Activated T-cell treated with anti-CD3 and anti-CD28 coated beads, Interleukin-2, amount 50 U/mL, for 1 hour (primary cell): ENCODE results near the gene LINGO1.

Source experiments
- DNase-seq: peaks from one replicate; pipeline ENCODE4 v3.0.0-alpha.2; 2020

Gene LINGO1, protein sequence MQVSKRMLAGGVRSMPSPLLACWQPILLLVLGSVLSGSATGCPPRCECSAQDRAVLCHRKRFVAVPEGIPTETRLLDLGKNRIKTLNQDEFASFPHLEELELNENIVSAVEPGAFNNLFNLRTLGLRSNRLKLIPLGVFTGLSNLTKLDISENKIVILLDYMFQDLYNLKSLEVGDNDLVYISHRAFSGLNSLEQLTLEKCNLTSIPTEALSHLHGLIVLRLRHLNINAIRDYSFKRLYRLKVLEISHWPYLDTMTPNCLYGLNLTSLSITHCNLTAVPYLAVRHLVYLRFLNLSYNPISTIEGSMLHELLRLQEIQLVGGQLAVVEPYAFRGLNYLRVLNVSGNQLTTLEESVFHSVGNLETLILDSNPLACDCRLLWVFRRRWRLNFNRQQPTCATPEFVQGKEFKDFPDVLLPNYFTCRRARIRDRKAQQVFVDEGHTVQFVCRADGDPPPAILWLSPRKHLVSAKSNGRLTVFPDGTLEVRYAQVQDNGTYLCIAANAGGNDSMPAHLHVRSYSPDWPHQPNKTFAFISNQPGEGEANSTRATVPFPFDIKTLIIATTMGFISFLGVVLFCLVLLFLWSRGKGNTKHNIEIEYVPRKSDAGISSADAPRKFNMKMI

DNA sequence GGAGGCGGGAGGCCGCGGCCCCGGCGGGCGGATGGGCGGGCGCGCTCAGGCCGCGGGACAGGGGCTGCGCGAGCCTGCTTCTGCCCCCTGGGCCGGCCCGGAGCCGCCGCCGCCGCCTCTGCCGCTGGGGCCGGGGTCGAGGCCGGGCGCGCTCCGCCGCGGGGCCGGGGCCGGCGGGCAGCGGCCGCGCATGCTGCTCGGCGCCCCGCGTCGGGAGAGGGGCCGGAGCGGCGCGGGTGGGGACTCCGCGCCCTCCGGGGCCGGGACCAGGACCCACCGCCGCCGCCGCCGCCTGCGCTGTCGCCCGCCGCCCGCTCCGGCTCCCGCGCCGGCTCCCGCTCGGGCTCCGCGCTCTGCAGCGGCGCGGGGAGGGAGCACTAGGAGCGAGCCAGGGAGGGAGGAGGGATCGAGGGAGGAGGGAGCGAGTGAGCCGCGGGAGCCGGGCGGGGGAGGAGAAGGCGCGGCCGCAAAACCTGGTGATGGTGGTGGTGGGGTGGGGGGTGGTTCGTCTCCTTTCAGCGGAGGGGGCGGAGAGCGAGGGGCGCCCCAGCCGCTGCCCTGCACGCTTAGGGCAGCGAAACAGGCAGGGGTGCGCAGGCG is at the start of gene LINGO1:
TSS of gene LINGO1 (minus strand) at position 379 of the 600 bp plus-strand sequence. CDS start 597 bp downstream, outside the sequence.
- no peak for DNase-seq

DNA sequence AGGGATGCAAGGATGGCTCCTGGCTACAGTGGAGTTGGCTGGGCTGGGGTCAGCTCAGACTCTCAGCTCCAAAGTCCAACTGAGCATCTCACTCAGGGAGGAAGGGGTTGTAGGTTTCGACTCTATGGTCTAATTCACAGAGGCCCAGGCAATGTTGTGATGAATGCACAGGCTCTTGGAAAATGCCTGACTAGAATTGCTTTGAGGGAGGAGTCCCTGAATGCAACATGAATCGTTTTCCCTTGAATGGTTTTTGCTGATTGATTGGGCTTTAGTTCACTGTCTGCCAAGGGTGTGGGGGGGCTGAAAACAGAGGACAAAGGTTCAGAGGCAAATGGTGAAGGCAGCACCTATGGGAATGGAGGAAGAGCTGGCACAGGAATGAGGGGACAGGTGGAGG is 48.6 kb upstream of the LINGO1 start:
- no peak for DNase-seq

DNA sequence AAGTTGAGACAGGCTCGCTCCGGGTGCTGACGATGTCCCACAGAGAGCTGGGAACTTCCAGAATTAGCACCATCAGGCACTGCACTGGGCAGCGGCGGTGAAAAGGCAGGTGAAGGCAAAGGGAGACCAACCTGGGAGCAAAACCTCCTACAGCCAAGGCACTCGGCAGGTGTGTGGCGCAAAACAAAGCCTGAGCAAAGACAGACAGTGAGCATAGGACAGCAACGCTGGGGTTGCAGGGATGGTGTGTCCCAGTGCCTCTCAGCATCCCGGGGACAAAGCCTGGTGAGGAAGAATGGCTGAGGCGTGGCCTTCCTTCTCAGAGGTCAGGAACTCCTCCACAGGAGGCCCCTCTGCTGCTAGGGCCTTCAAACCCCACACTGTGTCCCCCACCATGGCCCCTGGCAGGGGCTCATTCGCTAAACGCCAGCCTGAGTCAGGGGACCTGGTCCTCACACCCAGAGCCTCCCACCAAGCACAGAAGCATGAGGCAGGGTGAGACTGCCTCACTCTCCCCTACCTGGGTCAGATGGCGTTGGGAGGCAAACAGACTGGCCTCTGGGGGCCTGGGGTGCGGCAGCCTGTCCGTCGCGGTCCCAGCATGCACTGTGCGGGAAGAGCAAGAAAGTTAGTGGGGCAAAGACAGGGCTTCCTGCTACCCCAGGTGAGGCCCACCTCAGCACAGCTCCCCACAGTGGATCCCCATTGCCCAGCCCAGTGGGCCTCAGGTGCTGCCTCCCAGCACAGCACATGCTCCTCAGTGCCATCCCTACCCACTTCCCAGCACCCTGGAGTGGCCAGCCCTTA is 44.1 kb upstream of the LINGO1 start:
- DNase-seq, result no peak

DNA sequence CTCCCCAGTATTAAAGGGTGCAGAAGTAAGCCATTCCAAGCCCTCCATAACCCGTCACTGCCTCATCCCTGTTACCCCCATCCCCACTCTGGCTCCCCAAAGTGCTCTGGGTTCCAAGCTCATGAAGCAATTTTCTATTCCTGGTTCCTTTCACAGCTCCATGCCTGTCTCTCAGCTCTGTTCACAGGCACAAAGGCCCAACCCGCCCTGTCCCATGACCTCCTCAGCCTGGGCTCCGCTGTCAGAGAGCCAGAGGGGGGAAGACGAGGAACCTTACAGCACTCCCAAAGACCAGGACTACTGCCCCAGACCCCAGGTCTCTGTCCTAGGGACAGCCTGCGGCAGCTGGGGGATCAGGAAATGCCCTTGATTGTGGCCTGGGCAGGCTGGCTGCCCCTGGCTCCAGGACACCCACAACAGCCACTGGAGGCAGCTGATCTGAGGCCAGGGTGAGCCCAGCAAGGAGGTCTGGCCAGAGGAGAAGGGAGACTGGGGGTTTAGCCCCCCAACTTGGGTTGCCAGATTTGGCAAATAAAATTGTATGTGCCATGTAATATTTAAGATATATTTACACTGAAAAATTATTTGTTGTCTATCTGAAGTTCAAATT is 43.2 kb upstream of the LINGO1 start:
- DNase-seq, result no peak

DNA sequence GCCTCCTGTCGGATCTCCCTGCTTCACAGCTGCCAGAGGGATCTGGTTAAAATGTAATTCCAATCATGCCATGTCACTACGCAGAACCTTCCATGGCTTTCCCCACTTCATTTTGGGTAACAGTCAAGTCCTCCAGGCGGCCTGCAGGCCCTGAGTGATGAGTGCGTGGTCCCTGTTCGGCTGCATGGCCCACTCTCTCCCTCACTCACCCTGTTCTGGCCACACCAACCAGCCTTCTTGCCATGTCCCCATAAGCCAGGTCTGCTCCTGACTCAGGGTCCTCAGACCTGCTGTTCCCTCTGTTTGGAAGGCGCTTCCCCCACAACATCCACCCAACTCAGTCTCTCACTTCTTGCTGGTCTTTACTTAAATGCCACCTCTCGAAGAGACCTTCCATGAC is 41.6 kb upstream of the LINGO1 start:
- DNase-seq, result no peak

DNA sequence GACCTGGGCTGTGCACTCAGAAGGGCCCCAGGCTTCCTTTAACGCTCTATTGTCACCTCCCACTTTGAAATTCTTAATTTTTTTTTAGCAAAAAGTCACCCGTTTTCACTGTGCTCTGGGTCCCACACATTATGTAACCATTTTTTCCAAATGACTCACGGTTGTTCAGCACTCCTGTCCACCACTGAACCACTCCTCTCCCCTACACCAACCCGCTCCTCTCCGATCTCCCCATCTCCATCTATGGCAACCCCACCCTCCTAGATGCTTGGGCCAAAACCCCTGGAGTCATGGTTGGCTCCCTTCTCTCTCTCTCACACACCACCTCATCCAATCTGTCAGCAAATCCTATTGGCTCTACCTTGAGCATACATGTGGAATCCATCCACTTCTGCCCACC is 41.2 kb upstream of the LINGO1 start:
- DNase-seq, result no peak

DNA sequence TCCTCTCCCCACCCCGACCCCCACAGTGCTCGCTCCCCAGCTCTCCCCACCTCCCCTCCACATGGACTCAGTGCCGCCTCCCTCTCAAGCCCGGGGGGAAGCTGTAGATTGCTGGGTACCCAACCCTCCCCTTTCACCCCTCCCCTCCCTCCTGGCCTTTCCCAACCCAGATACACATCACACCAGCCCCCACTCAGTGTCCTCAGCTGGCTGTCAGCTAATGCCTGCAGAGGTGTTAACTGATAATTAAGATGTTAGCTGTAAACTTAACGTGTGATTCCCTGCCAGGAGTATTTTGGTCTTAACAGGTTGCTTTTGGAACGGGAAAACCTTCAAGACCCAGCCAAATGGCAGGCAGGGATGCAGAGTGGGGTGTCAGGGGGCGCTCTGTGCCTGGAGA is 39.4 kb upstream of the LINGO1 start:
- no peak for DNase-seq

DNA sequence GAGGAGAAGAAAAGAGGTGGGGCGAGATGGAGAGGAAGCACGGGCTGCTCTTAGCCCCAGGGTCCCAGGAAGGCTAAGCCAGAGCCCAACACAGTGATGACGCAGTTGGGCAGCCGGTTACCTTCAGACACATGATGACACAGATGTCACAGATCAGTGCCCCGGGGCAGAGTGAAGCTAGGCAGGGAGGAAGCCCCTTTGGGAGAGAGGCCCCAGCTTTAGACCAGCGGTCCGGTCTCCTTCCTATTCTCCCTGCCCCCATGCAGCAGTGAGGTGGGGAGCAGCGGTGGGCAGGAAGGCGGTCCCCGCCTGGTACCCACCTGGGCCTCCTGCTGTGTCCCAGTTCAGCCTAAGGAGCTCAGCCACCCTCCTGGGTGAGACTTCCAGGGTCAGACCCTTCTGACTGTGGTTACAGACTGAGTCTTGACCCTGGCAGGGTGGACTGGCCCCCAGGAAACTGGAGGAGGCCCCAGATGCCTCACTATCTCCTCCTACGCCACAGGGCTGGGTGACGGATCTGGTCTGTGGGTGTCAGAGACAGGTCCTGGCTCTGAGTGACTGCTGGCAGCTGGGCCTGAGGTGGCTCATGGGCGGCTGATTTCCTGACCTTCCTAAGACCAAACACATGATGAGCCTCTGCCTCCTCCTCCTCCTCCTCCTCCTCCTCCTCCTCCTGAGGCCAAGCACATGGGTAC is 38.8 kb upstream of the LINGO1 start:
- DNase-seq, result no peak

DNA sequence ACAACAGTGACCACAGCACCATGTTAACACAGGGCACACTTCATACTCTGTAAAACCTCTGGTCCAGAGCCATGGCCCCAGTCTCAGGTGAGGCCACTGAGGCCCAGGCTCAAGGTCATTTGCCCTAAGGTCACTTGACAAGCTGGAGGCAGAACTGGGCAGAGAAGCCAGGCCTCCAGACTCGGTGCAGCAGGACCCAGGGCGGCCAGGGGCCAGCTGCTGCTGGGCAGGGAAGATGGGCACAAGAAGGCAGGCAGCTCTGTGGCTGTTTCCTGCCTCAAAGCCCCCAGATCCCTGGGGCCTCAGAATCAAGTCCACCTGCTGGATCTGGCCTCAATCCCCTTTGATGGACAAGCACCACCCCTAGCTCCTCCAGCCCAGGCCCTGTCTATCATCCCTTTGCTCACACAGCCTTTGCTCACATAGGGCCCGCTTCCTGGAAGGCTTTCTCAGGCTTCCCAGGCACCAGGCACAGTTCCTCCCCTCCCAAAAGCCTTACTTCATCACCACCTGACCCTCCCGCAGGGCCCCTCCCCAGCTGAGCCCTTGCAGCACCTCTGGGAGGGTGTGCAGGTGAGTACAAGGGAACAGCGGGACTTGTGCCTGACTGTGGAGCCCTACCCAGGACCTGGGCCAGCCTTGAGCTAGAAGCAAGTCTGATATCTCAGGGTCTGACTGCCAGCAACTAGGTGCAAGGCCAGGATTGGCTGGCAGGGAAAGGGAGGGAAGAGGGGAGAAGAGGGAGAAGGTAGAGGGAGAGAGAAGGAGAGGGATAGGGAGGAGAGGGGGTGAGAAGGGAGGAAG is 38.0 kb upstream of the LINGO1 start:
- no peak for DNase-seq

DNA sequence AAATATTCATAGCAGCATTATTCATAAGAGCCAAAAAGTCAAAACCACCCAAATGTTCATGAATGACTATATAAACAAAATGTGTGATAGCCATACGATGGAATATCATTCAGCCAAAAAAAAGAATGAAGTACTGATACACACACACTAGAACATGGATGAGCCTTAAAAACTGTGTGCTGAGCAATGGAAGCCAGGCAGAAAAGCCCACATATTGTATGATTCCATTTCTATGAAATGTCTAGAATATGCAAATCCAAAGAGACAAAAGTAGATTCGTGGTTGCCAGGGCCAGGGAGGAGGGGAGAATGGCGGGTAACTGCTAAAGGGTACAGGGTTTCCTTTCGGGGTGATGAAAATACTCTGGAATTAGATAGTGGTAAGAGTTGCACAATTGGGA is 37.2 kb upstream of the LINGO1 start:
- no peak for DNase-seq

DNA sequence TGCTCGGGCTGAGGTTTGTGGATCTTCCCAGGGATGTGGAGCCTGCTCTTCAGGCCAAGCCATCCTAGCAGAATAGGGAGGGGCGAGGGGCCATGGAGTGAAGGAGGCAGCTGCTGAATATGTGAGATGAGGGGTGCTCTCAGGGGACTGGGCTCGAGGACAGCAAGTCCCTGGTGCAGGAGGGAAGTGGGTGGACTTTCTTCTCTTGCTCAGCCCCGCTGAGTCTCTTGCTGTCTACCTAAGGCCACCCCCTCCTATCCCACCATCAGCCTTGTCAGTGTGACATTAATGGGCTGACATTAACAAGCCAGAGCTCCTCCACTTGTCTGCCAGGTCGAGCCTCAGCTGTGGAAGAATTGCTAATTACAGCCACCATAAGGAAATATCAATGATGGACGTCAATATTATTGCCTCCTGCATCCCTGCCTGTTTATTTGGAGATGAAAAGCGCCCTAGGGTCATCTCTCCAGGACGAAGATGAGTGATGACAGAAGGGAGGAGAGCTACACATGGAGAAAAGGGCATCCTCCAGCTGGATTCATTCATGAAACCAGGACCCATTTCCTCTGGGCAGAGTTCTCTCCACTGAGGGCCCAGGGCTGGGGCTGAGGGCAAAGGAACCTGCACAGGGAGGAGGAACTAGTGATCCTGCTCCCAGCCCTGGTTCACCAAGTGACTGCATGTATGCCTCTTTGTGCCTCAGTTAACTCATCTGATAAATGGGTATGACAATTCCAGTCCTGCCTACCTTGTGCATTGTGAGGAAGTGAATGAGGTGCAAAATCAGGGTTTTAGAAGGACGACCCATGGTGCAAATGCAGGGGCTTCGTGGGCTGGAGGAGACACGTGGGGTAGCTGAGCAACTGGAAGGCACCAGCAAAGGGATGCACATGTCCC is 34.9 kb upstream of the LINGO1 start:
- no peak for DNase-seq

DNA sequence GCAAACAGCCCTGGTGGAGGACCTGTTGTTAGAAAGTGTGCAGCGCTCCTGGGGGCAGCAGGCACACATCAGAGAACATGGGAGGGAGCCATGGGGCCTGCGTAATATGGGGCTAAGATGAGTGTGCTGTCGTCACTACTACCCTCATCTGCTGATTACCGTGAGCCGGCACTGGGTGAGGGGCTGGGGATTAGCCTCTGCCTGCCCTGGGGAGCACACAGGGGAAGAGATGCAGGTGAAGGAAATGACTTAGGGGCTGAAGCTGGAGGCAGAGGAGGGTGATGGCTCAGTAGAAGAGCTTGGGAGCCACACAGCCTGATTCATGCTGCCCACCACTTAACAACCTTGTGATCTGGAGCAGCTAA is 33.6 kb upstream of the LINGO1 start:
- DNase-seq, result no peak

DNA sequence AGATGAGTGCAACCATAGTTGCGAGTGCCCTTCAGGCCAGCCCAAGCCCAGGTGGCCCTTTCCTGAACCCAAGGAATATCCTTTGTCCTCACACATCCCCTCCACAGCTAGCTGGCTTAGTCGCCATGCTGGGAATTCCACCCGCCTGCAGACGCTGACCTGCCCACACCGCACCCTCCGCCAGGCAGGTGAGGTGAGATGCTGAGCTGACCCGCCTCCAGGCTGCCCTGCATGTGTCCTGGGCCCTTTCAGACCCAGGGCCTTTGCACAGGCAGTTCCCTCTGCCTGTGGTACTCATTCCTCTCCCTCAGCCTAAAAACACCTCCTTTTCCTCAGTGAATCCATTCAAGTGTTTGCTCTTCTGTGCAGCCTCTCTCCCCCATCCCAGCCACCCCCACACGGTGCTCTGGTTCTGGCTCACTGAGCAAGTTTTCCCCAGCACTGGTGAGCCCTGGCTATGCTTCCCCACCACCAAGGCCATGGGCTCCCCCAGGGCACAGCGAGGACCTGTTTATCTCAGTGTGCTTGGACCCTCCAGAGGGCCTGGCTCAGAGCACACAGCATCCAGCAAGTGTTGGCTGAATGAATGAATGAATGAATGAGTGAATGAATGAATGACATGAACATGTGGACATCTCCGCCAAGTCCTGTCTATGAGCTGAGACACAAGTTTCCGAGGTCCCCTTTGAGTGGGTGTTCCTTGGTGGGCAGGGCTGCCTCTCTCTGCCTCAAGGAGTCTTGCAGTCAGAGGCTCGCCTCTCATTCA is 33.0 kb upstream of the LINGO1 start:
- DNase-seq, result no peak

DNA sequence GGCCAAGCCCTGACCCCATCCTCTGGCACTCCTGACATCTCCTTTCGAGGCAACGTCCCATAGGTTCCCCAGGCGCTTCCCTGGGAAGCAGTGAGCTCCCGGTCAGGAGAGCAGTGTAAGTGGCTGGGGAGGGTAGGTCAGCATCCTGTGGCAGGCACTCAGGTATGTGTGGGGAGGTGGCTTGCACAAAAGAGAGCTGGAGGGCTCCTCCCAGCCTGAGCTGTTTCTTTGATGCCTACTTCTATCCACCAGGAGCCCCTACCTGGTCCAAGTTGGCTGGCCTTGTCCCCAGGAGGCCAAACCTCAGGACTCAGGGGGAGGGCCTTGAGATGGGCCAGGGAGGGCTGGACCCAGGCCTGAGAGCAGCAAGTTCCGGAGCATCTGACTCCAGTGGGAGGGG is 31.7 kb upstream of the LINGO1 start:
- no peak for DNase-seq

DNA sequence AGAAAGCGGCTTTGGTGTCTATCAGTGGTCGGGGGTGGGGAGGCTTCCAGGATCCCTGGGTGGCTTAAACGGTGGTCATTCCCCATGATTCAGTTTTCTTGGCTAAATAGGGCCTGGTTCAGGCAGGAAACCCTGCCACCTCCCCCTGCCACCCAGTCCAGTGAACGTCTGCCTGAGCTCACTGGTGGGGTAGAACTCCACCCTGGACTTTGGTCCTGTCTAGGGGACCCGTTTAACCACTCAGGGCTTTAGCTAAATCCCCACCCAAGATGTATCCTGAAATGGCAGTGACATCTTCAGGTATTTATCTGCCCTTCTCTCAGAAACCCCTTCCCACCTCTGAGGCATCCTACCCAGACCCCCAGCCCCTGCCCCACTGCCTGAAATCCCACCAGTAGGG is 30.5 kb upstream of the LINGO1 start:
- no peak for DNase-seq

DNA sequence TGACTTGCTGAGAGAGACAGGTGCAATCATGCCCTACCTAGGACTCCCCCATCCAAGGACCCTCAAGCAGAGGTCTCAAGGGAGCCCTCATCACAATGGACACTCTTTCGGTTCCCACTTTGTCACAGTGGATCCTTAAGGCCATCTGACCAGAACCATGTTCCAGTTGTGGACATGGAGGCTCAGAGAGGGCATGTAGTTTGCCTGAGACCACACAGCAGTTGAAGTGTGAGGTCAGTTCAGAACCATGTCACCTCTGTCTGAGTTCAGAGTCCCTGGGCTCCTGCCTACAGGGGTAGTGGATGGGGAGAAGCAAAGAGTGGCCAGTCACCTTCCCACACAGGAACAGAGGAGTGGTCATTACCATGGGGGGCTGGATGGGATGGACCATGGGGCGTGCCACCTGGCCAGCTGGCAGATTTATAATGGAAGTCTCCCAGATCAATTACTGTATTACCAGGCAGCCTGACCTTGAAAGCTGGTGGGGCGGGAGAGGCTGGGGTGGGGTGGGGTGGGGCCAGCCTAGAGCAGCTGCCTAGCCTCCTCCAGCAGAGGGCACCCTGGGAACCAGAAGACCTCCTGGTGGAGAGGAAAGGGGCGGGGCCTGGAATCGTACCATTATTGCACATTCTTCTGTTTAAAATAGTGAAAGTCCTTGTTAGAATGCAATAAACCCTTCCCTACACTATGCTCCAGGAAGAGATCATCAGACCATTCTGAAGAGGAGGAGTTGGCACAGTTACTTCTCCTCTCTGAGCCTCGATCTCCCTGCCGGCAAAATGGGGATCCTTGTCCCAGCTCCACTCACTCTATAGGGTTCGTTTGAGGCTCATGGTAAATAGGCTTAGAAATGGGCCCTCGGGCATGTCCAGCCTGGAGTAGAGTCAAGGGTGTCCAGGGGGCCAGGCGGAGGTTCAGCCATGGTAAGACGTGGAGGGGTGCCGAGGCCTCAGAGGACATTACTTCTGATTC is 26.9 kb upstream of the LINGO1 start:
- no peak for DNase-seq

DNA sequence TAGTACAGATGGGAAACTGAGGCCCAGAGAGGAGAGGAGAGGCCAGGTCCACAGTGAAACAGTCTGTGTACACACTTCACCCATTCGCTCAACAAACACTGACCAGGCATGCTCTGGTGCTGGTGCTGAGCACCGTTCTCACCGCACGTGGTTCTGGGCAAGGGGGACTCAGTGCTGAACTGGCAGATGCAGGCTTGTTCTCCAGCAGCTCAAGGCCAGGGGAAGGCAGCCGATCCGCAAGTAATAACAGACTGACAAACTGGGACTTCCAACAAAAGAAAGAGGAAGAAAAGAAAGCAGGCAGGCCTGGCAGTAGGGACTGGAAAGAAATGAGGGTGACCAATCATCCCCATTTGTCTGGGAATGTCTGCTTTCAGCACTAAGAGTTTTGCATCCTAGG is 25.6 kb upstream of the LINGO1 start:
- no peak for DNase-seq

DNA sequence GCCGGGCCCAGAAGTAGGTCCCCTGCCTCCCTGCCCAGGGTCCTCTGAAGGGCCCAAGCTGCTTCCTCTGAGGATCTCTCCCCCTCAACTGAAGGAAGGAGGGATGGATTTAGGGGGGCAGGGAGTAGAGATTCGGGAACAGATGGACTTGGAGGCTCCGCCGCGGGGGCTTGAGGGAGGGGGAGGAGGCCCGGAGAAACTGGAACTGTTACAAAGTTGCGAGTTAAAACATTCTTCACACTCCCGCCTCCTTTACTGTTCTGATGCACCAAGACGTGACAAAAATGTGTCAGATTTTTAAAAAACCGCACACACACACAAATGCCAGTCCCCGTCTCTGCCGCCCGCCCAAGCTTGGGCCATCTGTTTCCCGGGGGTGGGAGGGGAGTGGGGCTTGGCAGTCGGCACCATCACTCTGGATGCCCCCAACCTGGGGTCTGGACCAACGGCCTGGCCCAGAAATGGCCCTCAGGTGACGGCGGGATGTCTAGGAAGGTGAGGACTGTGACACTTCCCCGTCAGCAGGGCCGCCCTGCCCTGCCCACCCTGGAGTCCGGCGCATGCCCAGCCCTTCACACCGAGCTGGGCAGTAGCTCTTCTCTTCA is 25.0 kb upstream of the LINGO1 start:
- DNase-seq, result no peak
